ENCODE results near the gene RNF10.
"Not testable (repeated sequence)": the region's sequence is repeated elsewhere in the genome, so short reads cannot be mapped to it uniquely, and the experiment has no call there.

The RNF10 gene

GRCh38 chr12:120534203-120534702 is at the start of gene RNF10:
TSS of gene RNF10 (plus strand) at chr12:120534356. CDS start at chr12:120534812, 456 bp downstream.
- DNase-seq (ENCODE audit: low read depth in 2 of 2) = peak; percentile 82 to 85

GRCh38 chr12:120485961-120486881 is 47.9 kb upstream of the RNF10 start:
- DNase-seq (ENCODE audit: low read depth in 2 of 2) = no peak

- not testable (repeated sequence) for DNase-seq (ENCODE audit: low read depth in 2 of 2)
Observed at GRCh38 chr12:120487552-120487951, 46.6 kb upstream of the RNF10 start.

GRCh38 chr12:120488057-120488640 is 46.0 kb upstream of the RNF10 start:
- no peak for DNase-seq (ENCODE audit: low read depth in 2 of 2)

GRCh38 chr12:120489018-120489417 is 45.1 kb upstream of the RNF10 start:
- DNase-seq (ENCODE audit: low read depth in 2 of 2) = no peak

GRCh38 chr12:120490325-120490724 is 43.8 kb upstream of the RNF10 start:
- no peak for DNase-seq (ENCODE audit: low read depth in 2 of 2)

- no peak for DNase-seq (ENCODE audit: low read depth in 2 of 2)
Observed at GRCh38 chr12:120490833-120491512, 43.2 kb upstream of the RNF10 start.

GRCh38 chr12:120495186-120495730 is 38.9 kb upstream of the RNF10 start:
- no peak for DNase-seq (ENCODE audit: low read depth in 2 of 2)

- DNase-seq (ENCODE audit: low read depth in 2 of 2) = peak; percentile 94
Observed at GRCh38 chr12:120495731-120496412, 38.3 kb upstream of the RNF10 start, which contains the start of gene DYNLL1. TSS of gene DYNLL1 (plus strand) at chr12:120496113. CDS start at chr12:120496422, 309 bp downstream.

GRCh38 chr12:120496413-120497340 is 37.5 kb upstream of the RNF10 start:
- DNase-seq (ENCODE audit: low read depth in 2 of 2) = peak in 1 of 2 experiments; percentile 6

GRCh38 chr12:120497524-120498150 is 36.5 kb upstream of the RNF10 start:
- DNase-seq (ENCODE audit: low read depth in 2 of 2) = no peak

GRCh38 chr12:120498870-120499515 is 35.2 kb upstream of the RNF10 start:
- no peak for DNase-seq (ENCODE audit: low read depth in 2 of 2)

GRCh38 chr12:120500581-120500980 is 33.6 kb upstream of the RNF10 start:
- DNase-seq (ENCODE audit: low read depth in 2 of 2) = no peak

- DNase-seq (ENCODE audit: low read depth in 2 of 2) = no peak
Observed at GRCh38 chr12:120504587-120504986, 29.6 kb upstream of the RNF10 start.

GRCh38 chr12:120508537-120508936 is 25.6 kb upstream of the RNF10 start:
- DNase-seq (ENCODE audit: low read depth in 2 of 2) = no peak

GRCh38 chr12:120514002-120514401 is 20.2 kb upstream of the RNF10 start:
- no peak for DNase-seq (ENCODE audit: low read depth in 2 of 2)

GRCh38 chr12:120515496-120515895 is 18.7 kb upstream of the RNF10 start:
- no peak for DNase-seq (ENCODE audit: low read depth in 2 of 2)

GRCh38 chr12:120519324-120519723 is 14.8 kb upstream of the RNF10 start:
- DNase-seq (ENCODE audit: low read depth in 2 of 2) = not testable (repeated sequence)

- DNase-seq (ENCODE audit: low read depth in 2 of 2) = no peak
Observed at GRCh38 chr12:120522568-120522967, 11.6 kb upstream of the RNF10 start.

All from fibroblast of skin of left quadriceps (primary cell).